A549 treated with RU486 at 1 μM for 4 hours (cell line): ENCODE data around the gene HOXB8. TPM values are rescaled to one million over a fixed set of nuclear protein-coding genes. Genes with fewer than 3 reads are reported as not detected.

Experiments used
- total RNA-seq: library from RNA; stranded (reverse); fragments of 200-300 nt; extraction: Qiagen RNA extraction; gene quantifications from 5 replicates; pipeline ENCODE4 v1.2.3, GENCODE V29; 2022; ENCODE audit warnings: low read depth

Gene HOXB8
- 7.8 to 12.5 TPM (median 10.2 TPM) in 5 replicates for total RNA-seq

DNA sequence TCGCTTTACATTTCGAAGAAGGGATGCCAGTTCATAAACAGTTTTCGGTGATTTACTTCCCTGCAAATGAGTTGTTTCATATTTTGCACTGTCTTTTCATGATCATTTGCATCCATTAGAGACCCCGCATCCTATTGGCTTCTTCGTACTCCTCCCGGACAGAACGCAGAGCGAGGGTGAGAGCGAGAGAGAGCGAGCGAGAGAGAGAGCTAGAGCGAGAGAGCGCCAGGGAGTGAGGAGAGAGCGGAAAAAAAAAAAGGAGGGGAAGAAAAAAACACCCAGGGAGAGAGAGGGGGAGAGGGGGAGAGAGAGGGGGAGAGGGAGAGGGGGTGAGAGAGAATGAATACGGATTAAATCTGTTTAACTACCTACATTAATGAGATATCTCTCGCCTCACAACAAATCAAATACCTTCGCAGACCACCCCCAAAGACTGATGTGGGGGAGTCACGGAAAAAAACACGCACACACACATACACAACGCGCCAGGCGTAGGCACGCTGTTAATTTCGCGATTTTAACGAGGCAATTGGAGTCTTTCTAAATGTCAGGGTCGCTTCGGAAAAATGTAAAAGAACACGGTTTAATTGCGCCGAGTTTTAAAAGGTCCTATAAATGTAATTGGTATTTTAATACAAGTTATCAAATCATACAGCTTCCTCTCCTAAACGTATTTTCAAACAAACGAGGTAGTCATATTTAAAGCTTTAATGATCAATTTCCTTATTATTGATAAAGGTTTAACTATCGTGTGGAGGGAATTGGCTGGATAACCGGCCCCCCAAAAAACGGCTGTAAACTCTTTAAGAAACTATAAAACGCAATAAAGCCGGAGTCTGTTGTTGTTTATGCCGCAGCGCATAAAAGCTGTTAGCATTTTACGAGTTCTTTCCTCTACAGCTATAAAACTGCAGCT, at the start of gene HOXB8:
TSS of gene HOXB8 (minus strand) at position 246 of the 916 bp plus-strand sequence. CDS start 588 bp downstream, outside the sequence.

DNA sequence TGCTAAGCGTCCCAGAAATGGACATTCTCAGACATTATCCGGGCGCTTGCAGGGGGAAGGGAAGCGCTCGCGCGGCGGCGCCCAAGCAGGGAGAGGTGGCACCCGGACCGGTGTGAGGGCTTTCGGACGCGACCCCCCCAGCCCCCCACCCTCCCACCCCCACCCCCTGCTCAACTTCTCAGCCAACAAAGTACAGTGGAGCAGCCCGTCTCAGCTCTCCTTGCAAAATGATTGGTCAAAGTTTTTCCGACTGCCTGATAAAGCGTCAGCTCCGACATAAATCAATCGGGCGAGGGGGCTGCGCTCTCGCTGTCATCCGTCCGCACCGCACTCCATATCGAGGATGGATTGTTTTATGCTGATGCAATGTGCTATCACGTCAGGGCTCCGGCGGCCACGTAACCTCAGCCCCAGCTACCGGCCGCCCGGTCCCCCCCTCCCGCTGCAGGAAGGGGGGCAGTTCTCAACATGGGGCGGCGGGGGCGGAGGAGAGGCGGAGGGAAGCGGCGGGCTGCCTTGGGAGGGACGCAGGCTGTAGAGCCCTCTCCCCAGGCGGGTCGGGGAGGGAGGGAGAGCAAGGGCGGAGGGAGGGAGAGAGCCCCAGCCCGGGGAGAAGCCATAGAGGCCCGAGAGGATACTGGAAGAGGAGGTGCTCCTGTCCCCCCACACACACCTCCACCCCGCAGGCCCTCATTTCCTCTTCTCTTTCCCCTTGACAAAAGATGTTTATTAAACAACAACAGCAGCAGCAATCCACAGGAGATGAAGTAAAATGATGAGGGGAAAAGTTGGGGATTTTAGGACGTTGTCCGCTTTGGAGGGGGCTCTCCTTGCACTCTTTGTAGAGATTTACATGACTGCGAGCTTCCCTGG, 11.4 kb upstream of the HOXB8 start, which contains the start of gene HOXB9:
TSS of gene HOXB9 (minus strand) at position 114 of the 873 bp plus-strand sequence. CDS start at position 25, 89 bp downstream.

DNA sequence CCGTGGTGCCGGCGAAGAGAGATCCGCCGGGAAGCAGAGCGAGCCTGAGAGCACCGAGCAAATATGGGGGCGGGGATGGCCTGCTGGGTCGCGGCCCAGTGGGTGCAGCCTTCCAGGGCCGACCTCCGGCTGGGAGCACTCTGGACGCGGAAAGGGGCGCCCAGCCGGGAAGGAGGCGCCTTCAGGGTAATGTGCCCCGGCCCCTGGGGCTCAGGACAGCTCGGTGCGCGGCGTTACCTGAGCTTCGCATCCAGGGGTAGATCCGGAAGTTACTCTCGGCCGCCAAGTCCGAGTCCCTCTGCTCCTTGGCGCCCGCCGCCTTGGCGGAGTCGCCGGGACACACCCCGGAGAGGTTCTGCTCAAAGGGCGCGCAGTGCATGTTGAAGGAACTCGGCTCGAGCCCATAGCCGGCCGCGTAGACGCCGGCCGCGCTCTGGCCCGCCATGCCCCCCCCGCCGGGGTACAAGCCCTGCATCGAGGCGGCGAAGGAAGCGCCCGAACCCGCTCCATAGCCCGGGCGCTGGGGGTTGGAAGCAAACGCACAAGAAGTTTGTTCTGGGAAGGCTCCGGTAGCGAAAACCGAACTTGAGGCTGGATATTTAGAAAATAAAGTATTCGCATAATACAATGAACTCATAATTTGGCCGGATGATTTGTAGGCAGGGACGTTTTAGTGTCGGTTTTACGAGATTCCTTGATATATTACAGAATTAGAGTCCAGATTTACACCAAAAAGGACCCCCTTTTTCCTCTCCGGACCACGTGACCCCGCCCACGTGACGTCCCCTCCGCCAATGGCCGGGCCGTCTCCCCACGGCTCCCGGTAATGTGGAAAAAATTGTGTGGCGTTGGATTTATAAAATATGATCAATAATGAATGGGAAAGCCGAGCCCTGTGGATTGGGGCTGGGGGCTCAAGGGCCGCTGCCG, 4.5 kb downstream of the HOXB8 start, which contains the start of gene HOXB7:
TSS of gene HOXB7 (minus strand) at position 736 of the 930 bp plus-strand sequence. CDS start at position 637, 99 bp downstream.

DNA sequence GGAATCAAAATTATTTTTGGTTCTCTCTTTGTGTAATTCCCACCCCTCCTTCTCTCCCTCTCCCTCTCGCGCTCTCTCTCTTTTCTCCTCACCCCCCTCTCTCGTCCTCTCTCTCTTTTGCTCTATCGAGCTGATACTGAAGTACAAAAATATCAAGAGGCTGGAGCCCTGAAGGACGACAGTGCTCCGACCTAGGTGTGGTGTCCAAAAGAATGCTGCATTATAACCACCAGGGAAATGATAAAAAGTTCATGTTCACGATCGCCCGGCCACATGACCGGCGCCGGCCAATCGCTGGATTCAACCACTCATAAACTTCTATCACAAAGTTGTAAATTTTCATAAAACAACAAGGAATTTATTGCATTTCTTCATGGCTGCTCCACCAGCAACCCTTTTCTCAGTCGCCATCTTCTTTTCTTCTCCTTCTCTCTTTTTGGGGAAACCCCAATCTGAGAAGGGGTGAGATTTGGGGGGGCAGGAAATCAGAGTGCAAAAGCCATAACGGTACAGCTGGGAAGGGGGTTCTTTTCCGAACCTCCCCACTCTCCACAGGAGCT, 10.2 kb downstream of the HOXB8 start, which contains the start of gene HOXB6:
TSS of gene HOXB6 (minus strand) at position 217 of the 560 bp plus-strand sequence. CDS start 6,836 bp downstream, outside the sequence.

DNA sequence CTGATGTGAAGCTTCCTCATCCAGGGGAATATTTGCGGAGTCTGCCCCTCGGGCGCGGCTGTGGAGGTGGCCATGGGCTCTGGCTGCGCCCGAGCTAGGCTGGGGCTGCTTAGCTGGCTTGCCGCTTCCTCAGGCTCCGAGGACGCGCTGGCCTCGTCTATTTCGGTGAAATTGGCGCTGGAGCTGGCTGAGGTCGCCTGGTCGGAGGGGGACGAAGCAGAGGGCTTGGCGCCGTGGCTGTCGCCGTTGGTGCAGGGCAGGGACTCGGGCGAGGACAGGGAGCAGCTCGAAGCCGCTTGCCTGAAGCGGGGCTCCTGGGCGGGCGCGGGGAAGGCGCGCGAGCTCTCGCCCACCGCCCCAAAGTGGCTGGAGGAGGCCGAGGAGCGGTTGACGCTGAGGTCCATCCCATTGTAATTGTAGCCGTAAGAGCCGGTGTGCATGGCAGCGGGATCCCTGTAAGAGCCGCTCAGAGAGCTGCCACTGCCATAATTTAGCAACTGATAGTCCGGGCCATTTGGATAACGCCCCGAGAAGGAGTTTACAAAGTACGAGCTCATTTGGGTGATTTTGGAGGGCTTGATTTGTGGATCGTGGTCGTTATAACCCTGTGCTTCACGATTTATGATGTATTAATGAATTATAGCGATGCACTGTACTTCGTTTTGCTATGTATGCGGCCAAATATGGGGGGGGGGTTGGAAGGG, 21.8 kb downstream of the HOXB8 start, which contains the start of gene HOXB5:
TSS of gene HOXB5 (minus strand) at position 654 of the 704 bp plus-strand sequence. CDS start at position 557, 97 bp downstream.

DNA sequence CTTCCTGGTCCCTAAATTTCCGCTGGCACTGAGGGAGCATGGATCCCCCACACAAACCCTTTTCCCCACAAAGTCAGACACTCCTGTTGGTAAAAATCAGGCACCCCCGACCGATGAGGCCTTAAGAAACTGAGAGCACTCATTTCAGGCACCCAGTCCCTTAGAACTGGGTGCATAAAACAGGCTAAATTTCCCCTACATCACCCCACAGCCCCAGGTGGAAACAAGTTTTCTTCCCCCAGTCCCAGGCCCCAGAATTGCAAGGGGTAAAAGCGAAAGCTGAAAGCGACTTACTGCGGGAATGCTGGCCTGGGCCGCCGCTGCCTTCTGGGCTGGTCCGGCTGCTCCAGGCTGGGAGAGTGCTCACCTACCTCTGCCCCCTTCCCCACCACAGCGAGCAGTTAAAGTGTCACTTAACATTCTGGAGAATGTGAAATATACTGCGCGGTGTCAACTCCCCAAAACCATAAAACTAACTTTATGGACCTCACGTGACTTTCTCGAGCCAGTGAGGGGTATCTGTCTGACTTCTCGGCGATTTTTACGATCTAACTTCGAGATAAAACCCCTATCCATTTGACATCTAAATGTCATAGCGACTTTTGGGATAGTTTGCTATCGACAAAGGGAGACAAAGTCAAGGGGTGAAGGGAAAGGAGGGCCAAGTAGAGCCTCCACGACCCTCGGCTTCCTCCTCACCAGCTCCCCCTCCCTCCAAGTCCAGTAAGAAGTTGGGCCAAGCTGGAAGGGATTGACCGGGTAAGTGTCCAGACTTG, 25.1 kb downstream of the HOXB8 start, which contains the start of gene HOXB3:
TSS of gene HOXB3 (minus strand) at position 411 of the 776 bp plus-strand sequence. CDS start 37,767 bp downstream, outside the sequence.

DNA sequence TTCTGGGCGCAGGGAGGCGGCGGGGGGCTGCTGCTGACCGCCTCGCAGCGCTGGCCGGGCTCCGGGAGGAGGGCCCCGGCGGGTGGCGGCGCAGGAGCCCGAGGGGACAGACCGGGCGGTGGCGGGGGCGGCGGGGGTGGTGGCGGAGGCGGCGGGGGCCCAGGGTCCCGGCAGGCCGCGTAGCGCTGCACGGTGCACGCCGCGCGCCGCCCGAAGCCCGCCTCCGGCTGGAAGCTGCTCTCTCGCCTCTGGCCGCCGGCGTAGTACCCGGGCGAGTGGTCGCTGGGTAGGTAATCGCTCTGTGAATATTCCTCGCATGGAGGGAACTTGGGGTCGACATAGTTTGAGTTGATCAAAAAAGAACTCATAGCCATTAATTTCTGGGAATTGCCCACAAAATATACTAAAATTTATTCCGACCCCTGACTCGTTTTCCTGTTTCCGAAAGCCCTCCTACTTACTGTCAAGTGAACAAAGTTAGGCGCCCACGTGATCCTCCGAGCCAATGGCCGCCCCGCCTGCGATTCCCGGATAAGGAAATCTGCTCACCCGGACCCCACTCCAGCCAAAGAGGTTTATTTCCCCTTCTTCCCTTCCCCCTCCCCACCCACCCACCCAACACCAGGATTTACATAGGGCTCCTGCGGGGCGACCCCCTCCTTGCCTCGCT, 37.0 kb downstream of the HOXB8 start, which contains the start of gene HOXB4:
TSS of gene HOXB4 (minus strand) at position 405 of the 670 bp plus-strand sequence. CDS start at position 374, 31 bp downstream.

Other genes starting within 250 kb of the HOXB8 start
- gene SKAP1, start 185.1 kb downstream of the HOXB8 start, total RNA-seq = 0.08 TPM in 1 of 5 replicates, not detected in the others
- gene HOXB1, start 84.3 kb downstream of the HOXB8 start, total RNA-seq = not detected in 5 replicates
- 0.43 to 1.1 TPM (median 0.53 TPM) in 5 replicates for gene HOXB2, start 70.2 kb downstream of the HOXB8 start, total RNA-seq
- gene HOXB4, start 36.9 kb downstream of the HOXB8 start, total RNA-seq = 0.09 to 0.15 TPM (median 0.12 TPM) in 3 of 5 replicates, not detected in the others
- gene HOXB3, start 25.1 kb downstream of the HOXB8 start, total RNA-seq = 3.9 to 6.7 TPM (median 4.8 TPM) in 5 replicates
- 1.5 to 2.9 TPM (median 2.5 TPM) in 5 replicates for gene HOXB5, start 21.5 kb downstream of the HOXB8 start, total RNA-seq
- gene HOXB6, start 10.3 kb downstream of the HOXB8 start, total RNA-seq = 4.0 to 6.9 TPM (median 5.4 TPM) in 5 replicates
- 31.1 to 41.0 TPM (median 33.2 TPM) in 5 replicates for gene HOXB7, start 4.3 kb downstream of the HOXB8 start, total RNA-seq
- 7.5 to 8.8 TPM (median 8.6 TPM) in 5 replicates for gene HOXB9, start 11.1 kb upstream of the HOXB8 start, total RNA-seq
- not detected in 5 replicates for gene PRAC1, start 107.2 kb upstream of the HOXB8 start, total RNA-seq
- gene PRAC2, start 107.9 kb upstream of the HOXB8 start, total RNA-seq = not detected in 5 replicates
- 1.6 to 2.4 TPM (median 2.2 TPM) in 5 replicates for gene HOXB13, start 113.5 kb upstream of the HOXB8 start, total RNA-seq
- 0.48 to 0.97 TPM (median 0.71 TPM) in 5 replicates for gene TTLL6, start 201.9 kb upstream of the HOXB8 start, total RNA-seq
- 65.4 to 93.9 TPM (median 72.0 TPM) in 5 replicates for gene CALCOCO2, start 215.7 kb upstream of the HOXB8 start, total RNA-seq